HG03039 (cell line): ENCODE data around the gene NVL.

Experiments used
- ATAC-seq: cut with Tn5 transposase; IDR thresholded peaks from one replicate; pipeline ENCODE4 v1.9.1; 2021; ENCODE audit warnings: mild to moderate bottlenecking, moderate library complexity; ENCODE audit not compliant: unreplicated experiment

NVL gene

GRCh38 chr1:224289396-224289795 is 40.6 kb downstream of the NVL start:
- ATAC-seq = no peak

GRCh38 chr1:224287714-224288113 is 42.3 kb downstream of the NVL start:
- no peak for ATAC-seq

GRCh38 chr1:224282140-224282539 is 47.8 kb downstream of the NVL start:
- no peak for ATAC-seq

GRCh38 chr1:224276771-224277487 is 53.0 kb downstream of the NVL start:
- ATAC-seq = no peak

GRCh38 chr1:224274970-224275626 is 54.9 kb downstream of the NVL start:
- no peak for ATAC-seq

GRCh38 chr1:224273641-224274040 is 56.3 kb downstream of the NVL start:
- ATAC-seq = no peak

- ATAC-seq = no peak
Observed at GRCh38 chr1:224271106-224271505, 58.9 kb downstream of the NVL start.

GRCh38 chr1:224267925-224268324 is 62.0 kb downstream of the NVL start:
- no peak for ATAC-seq

GRCh38 chr1:224266915-224267856 is 62.8 kb downstream of the NVL start:
- no peak for ATAC-seq

GRCh38 chr1:224266105-224266914 is 63.7 kb downstream of the NVL start:
- ATAC-seq = no peak

GRCh38 chr1:224264321-224264720 is 65.7 kb downstream of the NVL start:
- no peak for ATAC-seq

- no peak for ATAC-seq
Observed at GRCh38 chr1:224262373-224263054, 67.5 kb downstream of the NVL start.

GRCh38 chr1:224259986-224260385 is 70.0 kb downstream of the NVL start:
- ATAC-seq = no peak

- ATAC-seq = no peak
Observed at GRCh38 chr1:224258351-224258750, 71.6 kb downstream of the NVL start.

GRCh38 chr1:224256640-224257039 is 73.3 kb downstream of the NVL start:
- ATAC-seq = no peak

GRCh38 chr1:224253721-224254120 is 76.3 kb downstream of the NVL start:
- no peak for ATAC-seq

- no peak for ATAC-seq
Observed at GRCh38 chr1:224252479-224252878, 77.5 kb downstream of the NVL start.

GRCh38 chr1:224251741-224252146 is 78.2 kb downstream of the NVL start:
- ATAC-seq = no peak

- no peak for ATAC-seq
Observed at GRCh38 chr1:224245188-224245587, 84.8 kb downstream of the NVL start.

GRCh38 chr1:224238756-224239155 is 91.2 kb downstream of the NVL start:
- no peak for ATAC-seq
